K562 (cell line): ENCODE measurements around the gene DESI1. TPM values are rescaled to one million over a fixed set of nuclear protein-coding genes. Genes with fewer than 3 reads are reported as not detected.

Source experiments
- ARID4B ChIP-seq: sonication (generic); formaldehyde crosslinking; IDR thresholded peaks from 2 replicates; pipeline ENCODE4 v1.8.0; 2022; ENCODE audit warnings: mild to moderate bottlenecking, missing genetic modification reagents
- CBX8 ChIP-seq: fragments of 200-600 bp; sonication (generic); IDR thresholded peaks from 2 replicates; pipeline ENCODE4 v1.6.1; 2012; ENCODE audit warnings: borderline replicate concordance, mixed run types, low read depth, mild to moderate bottlenecking, moderate library complexity, mixed read lengths, low read length, control low read depth, inconsistent platforms; ENCODE audit not compliant: poor library complexity, severe bottlenecking; ENCODE audit errors: extremely low read depth
- DLX4 ChIP-seq: fragments of 250-450 bp; sonication (Bioruptor Pico); IDR thresholded peaks from 2 replicates; pipeline ENCODE4 v1.6.1; 2021; ENCODE audit warnings: mild to moderate bottlenecking
- ELF2 ChIP-seq: fragments of 250-450 bp; sonication (Bioruptor Pico); IDR thresholded peaks from 2 replicates; pipeline ENCODE4 v1.5.0; 2021; ENCODE audit warnings: mild to moderate bottlenecking
- PRDM10 ChIP-seq: fragments of 450-650 bp; IDR thresholded peaks from 2 replicates; pipeline ENCODE4 v1.6.1; 2018; ENCODE audit not compliant: partially characterized antibody
- RBBP5 ChIP-seq: fragments of 200-600 bp; sonication (generic); IDR thresholded peaks from 2 replicates; pipeline ENCODE4 v1.6.1; 2012; ENCODE audit warnings: borderline replicate concordance, mild to moderate bottlenecking, low read length, control low read depth, inconsistent platforms; ENCODE audit not compliant: insufficient read depth, poor library complexity, severe bottlenecking
- RBM14 ChIP-seq: fragments of 200-400 bp; formaldehyde crosslinking; IDR thresholded peaks from 2 replicates; pipeline ENCODE4 v1.6.1; 2018; ENCODE audit warnings: low read depth, mild to moderate bottlenecking, low read length, moderate library complexity, borderline replicate concordance; ENCODE audit not compliant: insufficient read depth
- STAG1 ChIP-seq: sonication (generic); formaldehyde crosslinking; IDR thresholded peaks from 2 replicates; pipeline ENCODE4 v1.5.0; 2020; ENCODE audit warnings: missing genetic modification reagents, borderline replicate concordance
- TFAP4 ChIP-seq: sonication (generic); formaldehyde crosslinking; IDR thresholded peaks from 2 replicates; pipeline ENCODE4 v1.8.0; 2022; ENCODE audit warnings: missing genetic modification reagents, mild to moderate bottlenecking, moderate library complexity, borderline replicate concordance
- ZMIZ1 ChIP-seq, 2 experiments: fragments of 150-350 bp in 1 of 2; IDR thresholded peaks; 2 replicates each; pipeline ENCODE4 v1.6.1; 2012 to 2016; ENCODE audit warnings: low read depth in 2 of 2, low read length in 2 of 2, mild to moderate bottlenecking in 1 of 2, moderate library complexity in 1 of 2
- polyA plus RNA-seq, 8 experiments: library from polyadenylated mRNA; depleted of rRNA in 4 of 8; stranded (reverse) in 5 of 8; unstranded in 3 of 8; fragments of >200 nt; fragmentation: Nextera tagmentation in 2 of 8; fragmentation: Illumina TruSeq in 1 of 8; extraction: Ambion mirVana in 2 of 8; extraction: Trizol in 1 of 8; gene quantifications; 2 replicates each; pipeline versions ENCODE4 v1.2.1 to v1.2.3, GENCODE V29; 2011 to 2014; ENCODE audit warnings: inconsistent platforms in 1 of 8, missing spikeins in 1 of 8
- total RNA-seq, 7 experiments: library from RNA; depleted of rRNA in 6 of 7; stranded (reverse); fragments of >200 nt in 6 of 7; fragmentation: Illumina TruSeq in 2 of 7; extraction: Trizol in 2 of 7; gene quantifications; 2 replicates each; pipeline versions ENCODE4 v1.2.1 to v1.2.3, GENCODE V29; 2011 to 2021; ENCODE audit warnings: low replicate concordance in 1 of 7

Gene DESI1
- total and polyA plus RNA-seq, 9 of the 15 experiments (the other 6 are each of a cell fraction or from before 2014, with no cell fraction given) = 7.2 to 45.9 (median 29.8) TPM

GRCh38 chr22:41589391-41590241 lies 31.2 kb downstream of the DESI1 start, which contains the start of gene PMM1 (continued):
- TF ChIP-seq PRDM10 (peak; percentile 89), RBBP5 (peak; percentile 54), ZMIZ1 (IDR thresholded peaks at IDR 0.05; ENCODE audit: low read depth in 2 of 2, low read length in 2 of 2) (no peak), TFAP4 (CRISPR knock-in tag) (peak; percentile 13; the same call in 1 of the 2 replicates), STAG1 (0 out of 2 replicates have a peak, but pooled peaks have one; percentile 18), CBX8 (no peak), DLX4 (CRISPR knock-in tag) (no peak), ARID4B (CRISPR knock-in tag) (no peak; the same call in 1 of the 2 replicates), ELF2 (CRISPR knock-in tag) (peak; percentile 81), RBM14 (0 out of 2 replicates have a peak, but pooled peaks have one; percentile 67)
